Jurkat, Clone E6-1 (cell line): Measurements from ENCODE around the gene SLC44A1.
A peak's percentile ranks its signal among the peaks of the same experiment; 100 is the strongest.

ENCODE experiments used
- DNase-seq: peaks from one replicate; pipeline ENCODE4 v3.0.0-alpha.2; 2011; ENCODE audit warnings: low read depth, low spot score
- H3K4me3 ChIP-seq: 2 replicates; pipeline ENCODE4 v1.5.1; 2011; ENCODE audit warnings: mild to moderate bottlenecking, low read length, control low read depth, moderate library complexity

SLC44A1 gene

DNA sequence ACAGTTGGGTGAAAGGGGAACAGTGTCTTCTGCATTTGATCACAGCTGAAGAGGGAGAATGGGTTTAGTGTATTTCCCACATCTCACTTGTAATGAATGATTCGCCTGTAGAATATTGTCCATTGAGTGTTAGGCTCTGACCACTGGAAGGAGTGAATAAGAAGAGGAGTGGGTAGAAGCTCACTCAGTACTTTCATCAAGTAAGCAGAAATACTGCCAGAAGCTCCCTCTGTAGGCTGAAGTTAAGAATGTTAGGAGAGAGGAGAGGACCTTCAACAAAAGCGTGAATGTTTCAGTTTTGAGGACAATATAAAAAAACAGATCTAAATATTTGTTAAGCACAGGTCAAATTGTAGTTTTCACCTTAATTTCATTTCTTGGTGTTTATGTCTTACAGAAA is 230.9 kb downstream of the SLC44A1 start:
- DNase-seq: peak; percentile 8
- H3K4me3 ChIP-seq: no peak overlapping the region

DNA sequence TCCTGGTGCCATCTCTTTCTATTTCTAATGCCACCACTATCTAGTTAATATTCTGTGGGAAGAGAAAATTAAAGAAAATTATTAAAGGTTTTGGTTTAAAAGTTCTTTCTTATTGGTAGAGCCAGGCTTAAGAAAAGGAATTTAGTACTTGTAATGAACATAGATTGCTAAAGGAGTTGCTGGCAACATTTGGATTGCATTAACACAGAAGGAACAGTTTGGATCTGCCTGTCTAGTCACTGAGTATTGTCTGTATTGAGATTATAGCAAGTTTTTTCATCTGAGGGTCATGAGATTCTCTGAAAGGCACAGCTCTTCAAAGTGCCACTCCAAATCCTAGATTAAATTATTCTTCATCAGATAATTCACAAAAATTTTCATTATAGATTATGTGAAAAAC is 235.4 kb downstream of the SLC44A1 start:
- no peak overlapping the region for H3K4me3 ChIP-seq
- no peak for DNase-seq

DNA sequence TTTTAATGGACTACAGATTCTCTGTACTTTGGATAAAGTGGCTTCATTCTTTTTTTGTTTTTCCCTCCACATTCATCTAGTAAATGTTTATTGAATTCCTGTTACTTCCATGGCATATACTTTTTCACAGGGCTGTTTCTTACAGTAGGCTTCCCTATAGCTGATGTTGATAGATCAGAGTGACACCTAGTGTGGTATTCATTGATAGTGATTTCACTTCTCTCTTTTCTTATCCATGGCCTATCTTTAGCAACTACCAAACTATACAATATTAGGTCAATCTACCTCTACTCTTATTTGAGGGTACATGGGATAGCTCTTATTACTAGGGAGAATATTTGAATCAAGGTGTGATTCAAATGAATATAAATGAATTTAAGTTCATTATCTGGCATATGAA is 239.2 kb downstream of the SLC44A1 start:
- H3K4me3 ChIP-seq: no peak overlapping the region
- DNase-seq: no peak

DNA sequence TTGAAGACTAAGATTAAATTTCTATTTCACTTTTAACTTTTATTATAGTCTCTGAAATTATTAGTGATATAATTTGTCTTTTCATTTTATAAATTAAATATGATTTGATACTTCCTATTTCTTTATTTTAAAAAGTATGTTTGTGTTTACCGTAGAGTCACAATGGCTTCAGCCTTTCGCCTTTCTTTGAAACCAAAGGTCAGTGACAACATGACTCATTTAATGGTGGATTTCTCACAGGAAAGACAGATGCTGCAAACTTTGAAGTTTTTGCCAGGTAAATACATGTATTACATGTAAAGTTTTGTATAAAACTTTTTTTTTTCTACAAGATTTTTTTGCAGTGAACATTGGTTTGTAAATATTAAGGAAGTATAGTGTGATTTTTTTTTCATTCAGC is 239.8 kb downstream of the SLC44A1 start:
- H3K4me3 ChIP-seq: no peak overlapping the region
- DNase-seq: no peak

DNA sequence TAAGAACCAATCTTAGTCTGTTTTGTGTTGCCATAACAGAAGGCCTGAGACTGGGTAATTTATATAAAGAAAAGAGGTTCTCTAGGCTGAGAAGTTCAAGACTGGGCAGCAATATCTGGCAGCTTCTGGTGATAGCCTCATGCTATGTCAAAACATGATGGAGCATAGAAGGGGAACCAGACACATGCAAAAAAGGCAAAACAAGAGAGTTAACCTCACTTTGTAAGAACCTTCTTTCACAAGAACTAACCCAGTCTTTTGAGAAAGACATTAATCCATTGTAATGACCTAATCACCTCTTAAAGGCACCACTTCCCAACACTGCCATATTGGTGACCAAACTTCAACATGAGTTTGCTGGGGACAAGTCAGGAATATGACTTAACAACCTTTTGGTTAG is 240.7 kb downstream of the SLC44A1 start:
- no peak overlapping the region for H3K4me3 ChIP-seq
- no peak for DNase-seq
